ENCODE measurements around the gene PUSL1.

Gene PUSL1

GRCh38 chr1:1325288-1326074, 17.1 kb downstream of the PUSL1 start:
- no peak for DNase-seq (ENCODE audit: low spot score)

- DNase-seq (ENCODE audit: low spot score), result no peak
Observed at GRCh38 chr1:1326075-1326605, 17.7 kb downstream of the PUSL1 start.

GRCh38 chr1:1327291-1327690, 18.9 kb downstream of the PUSL1 start:
- DNase-seq (ENCODE audit: low spot score), result no peak

- DNase-seq (ENCODE audit: low spot score), result no peak
Observed at GRCh38 chr1:1328254-1328653, 19.9 kb downstream of the PUSL1 start.

- DNase-seq (ENCODE audit: low spot score), result no peak
Observed at GRCh38 chr1:1329304-1330210, 21.2 kb downstream of the PUSL1 start.

- no peak for DNase-seq (ENCODE audit: low spot score)
Observed at GRCh38 chr1:1330366-1331067, 22.1 kb downstream of the PUSL1 start.

- no peak for DNase-seq (ENCODE audit: low spot score)
Observed at GRCh38 chr1:1331068-1331965, 22.9 kb downstream of the PUSL1 start, which contains the start of gene TAS1R3. Gene TAS1R3 (plus strand): TSS chr1:1331280. CDS start chr1:1331346, 66 bp downstream.

GRCh38 chr1:1332031-1332755, 23.8 kb downstream of the PUSL1 start:
- DNase-seq (ENCODE audit: low spot score), result no peak

GRCh38 chr1:1332774-1333480, 24.5 kb downstream of the PUSL1 start:
- no peak for DNase-seq (ENCODE audit: low spot score)

GRCh38 chr1:1333551-1334241, 25.3 kb downstream of the PUSL1 start:
- no peak for DNase-seq (ENCODE audit: low spot score)

- DNase-seq (ENCODE audit: low spot score), result no peak
Observed at GRCh38 chr1:1334835-1335234, 26.4 kb downstream of the PUSL1 start.

GRCh38 chr1:1335283-1335682, 26.9 kb downstream of the PUSL1 start:
- no peak for DNase-seq (ENCODE audit: low spot score)

GRCh38 chr1:1335792-1336248, 27.4 kb downstream of the PUSL1 start:
- no peak for DNase-seq (ENCODE audit: low spot score)

GRCh38 chr1:1336446-1336845, 28.0 kb downstream of the PUSL1 start:
- DNase-seq (ENCODE audit: low spot score), result no peak

GRCh38 chr1:1336931-1337792, 28.8 kb downstream of the PUSL1 start:
- no peak for DNase-seq (ENCODE audit: low spot score)

- no peak for DNase-seq (ENCODE audit: low spot score)
Observed at GRCh38 chr1:1337793-1338147, 29.4 kb downstream of the PUSL1 start.

GRCh38 chr1:1338278-1338677, 29.9 kb downstream of the PUSL1 start:
- DNase-seq (ENCODE audit: low spot score), result no peak

GRCh38 chr1:1340185-1340584, 31.8 kb downstream of the PUSL1 start:
- DNase-seq (ENCODE audit: low spot score), result no peak

Data from globus pallidus (tissue), 1 donor.